Keratinocyte (primary cell): ENCODE results near the gene MAML1. TPM values are rescaled to one million over a fixed set of nuclear protein-coding genes. Genes with fewer than 3 reads are reported as not detected.

Experiments used
- DNase-seq: peaks from one replicate; pipeline ENCODE4 v3.0.0-alpha.2; 2011; ENCODE audit warnings: low read depth, missing footprints, low spot score
- FAIRE-seq: peaks from 2 replicates; lab custom pipeline; 2011; peaks lifted over from hg19 to GRCh38; lab: Jason Lieb, UNC
- H2AFZ ChIP-seq: 2 replicates; pipeline ENCODE4 v1.6.0; 2012; ENCODE audit warnings: low read length, control low read depth, inconsistent platforms; ENCODE audit not compliant: control insufficient read depth
- H3K27ac ChIP-seq: 2 replicates; pipeline ENCODE4 v1.5.1; 2011; ENCODE audit warnings: low read length; ENCODE audit not compliant: control insufficient read depth, insufficient read depth
- H3K27me3 ChIP-seq: 3 replicates; pipeline ENCODE4 v1.6.0; 2011; ENCODE audit warnings: low read length; ENCODE audit not compliant: control insufficient read depth, insufficient read depth; ENCODE audit errors: extremely low read depth
- H3K36me3 ChIP-seq, 2 experiments: 2 replicates in 1 of 2; 3 replicates in 1 of 2; pipeline ENCODE4 v1.5.1; 2011; ENCODE audit warnings: low read length in 2 of 2, mild to moderate bottlenecking in 1 of 2; ENCODE audit not compliant: control insufficient read depth in 2 of 2, insufficient read depth in 2 of 2; ENCODE audit errors: extremely low read depth in 1 of 2
- H3K4me1 ChIP-seq: 3 replicates; pipeline ENCODE4 v1.5.1; 2011; ENCODE audit warnings: low read length; ENCODE audit not compliant: control insufficient read depth, insufficient read depth; ENCODE audit errors: extremely low read depth
- H3K4me2 ChIP-seq: 3 replicates; pipeline ENCODE4 v1.6.0; 2011; ENCODE audit warnings: low read depth, low read length; ENCODE audit not compliant: control insufficient read depth, insufficient read depth; ENCODE audit errors: extremely low read depth
- H3K4me3 ChIP-seq, 3 experiments: fragments of 200-600 bp in 1 of 3; sonication (generic) in 1 of 3; 2 replicates in 2 of 3; 3 replicates in 1 of 3; pipeline ENCODE4 v1.5.1; 2011 to 2016; ENCODE audit warnings: low read length in 3 of 3, mild to moderate bottlenecking in 3 of 3, control low read depth in 2 of 3, inconsistent platforms in 1 of 3, low read depth in 1 of 3, mixed read lengths in 1 of 3, mixed run types in 1 of 3, moderate library complexity in 1 of 3; ENCODE audit not compliant: control insufficient read depth in 2 of 3, insufficient read depth in 2 of 3; ENCODE audit errors: extremely low read depth in 1 of 3
- H3K79me2 ChIP-seq: 2 replicates; pipeline ENCODE4 v1.6.0; 2012; ENCODE audit warnings: low read length; ENCODE audit not compliant: control insufficient read depth, insufficient read depth
- H3K9ac ChIP-seq: 3 replicates; pipeline ENCODE4 v1.6.0; 2011; ENCODE audit warnings: low read length; ENCODE audit not compliant: control insufficient read depth, insufficient read depth; ENCODE audit errors: extremely low read depth
- H3K9me1 ChIP-seq: 3 replicates; pipeline ENCODE4 v1.6.0; 2011; ENCODE audit warnings: low read length; ENCODE audit not compliant: control insufficient read depth, insufficient read depth; ENCODE audit errors: extremely low read depth
- H3K9me3 ChIP-seq: 2 replicates; pipeline ENCODE4 v1.5.1; 2012; ENCODE audit warnings: low read depth, low read length; ENCODE audit not compliant: control insufficient read depth
- H4K20me1 ChIP-seq: 3 replicates; pipeline ENCODE4 v1.6.0; 2011; ENCODE audit warnings: low read length; ENCODE audit not compliant: control insufficient read depth, insufficient read depth; ENCODE audit errors: extremely low read depth
- EZH2 ChIP-seq: IDR thresholded peaks from one replicate; pipeline ENCODE4 v1.6.1; 2012; ENCODE audit warnings: inconsistent platforms, mild to moderate bottlenecking, low read length, moderate library complexity
- dilution Hi-C: fragments of 300-500 bp; cut with MboI; formaldehyde crosslinking; loops from one replicate; pipeline ENCODE4 v1.7.0; 2020; ENCODE audit warnings: low sequenced_read_pairs; ENCODE audit not compliant: extremely low pct_ligation_motif_present
- polyA plus RNA-seq, 5 experiments: library from polyadenylated mRNA; depleted of rRNA in 3 of 5; stranded (reverse) in 3 of 5; stranded (forward) in 1 of 5; unstranded in 1 of 5; fragments of >200 nt; gene quantifications; 1 replicate in 1 of 5; 2 replicates in 3 of 5; 3 replicates in 1 of 5; pipeline versions ENCODE4 v1.2.1 to v1.2.3, GENCODE V29; 2011 to 2012; ENCODE audit warnings: missing spikeins in 2 of 5, low read depth in 1 of 5, low replicate concordance in 1 of 5
- TF ChIP-seq, protein P1 (sequence below), 3 experiments: IDR thresholded peaks in 1 of 3; conservative IDR thresholded peaks in 1 of 3; optimal IDR thresholded peaks in 1 of 3; 2 replicates in 2 of 3; 3 replicates in 1 of 3; pipeline versions ENCODE3 to v1.5.1; 2011; ENCODE audit warnings: low read length in 3 of 3, mild to moderate bottlenecking in 3 of 3, moderate library complexity in 2 of 3, control low read depth in 1 of 3, inconsistent platforms in 1 of 3; ENCODE audit not compliant: insufficient read depth in 2 of 3; ENCODE audit errors: extremely low read depth in 1 of 3

The MAML1 gene
- polyA plus RNA-seq, 1 donor (not counting 4 experiments of a cell fraction or from before 2014, with no cell fraction given), result 4.9 TPM

GRCh38 chr5:179753971-179754370, 21.3 kb downstream of the MAML1 start:
- dilution Hi-C loops, result no loop called here
- Histone ChIP-seq H3K4me3 (no peak overlapping the region), H3K9ac (no peak overlapping the region), H2AFZ (no peak overlapping the region), H3K9me3 (no peaks in the 10 kb centered on the region), H3K9me1 (no peaks in the 10 kb centered on the region), H3K4me1 (no peaks in the 10 kb centered on the region), H3K36me3 (peaks cover 0 to 3% of the 10 kb centered on the region in 2 experiments), H3K27me3 (no peaks in the 10 kb centered on the region), H3K79me2 (peaks cover 73% of the 10 kb centered on the region), H3K27ac (no peak overlapping the region), H4K20me1 (peaks cover 4% of the 10 kb centered on the region), H3K4me2 (no peak overlapping the region)
- TF ChIP-seq, protein P1, sequence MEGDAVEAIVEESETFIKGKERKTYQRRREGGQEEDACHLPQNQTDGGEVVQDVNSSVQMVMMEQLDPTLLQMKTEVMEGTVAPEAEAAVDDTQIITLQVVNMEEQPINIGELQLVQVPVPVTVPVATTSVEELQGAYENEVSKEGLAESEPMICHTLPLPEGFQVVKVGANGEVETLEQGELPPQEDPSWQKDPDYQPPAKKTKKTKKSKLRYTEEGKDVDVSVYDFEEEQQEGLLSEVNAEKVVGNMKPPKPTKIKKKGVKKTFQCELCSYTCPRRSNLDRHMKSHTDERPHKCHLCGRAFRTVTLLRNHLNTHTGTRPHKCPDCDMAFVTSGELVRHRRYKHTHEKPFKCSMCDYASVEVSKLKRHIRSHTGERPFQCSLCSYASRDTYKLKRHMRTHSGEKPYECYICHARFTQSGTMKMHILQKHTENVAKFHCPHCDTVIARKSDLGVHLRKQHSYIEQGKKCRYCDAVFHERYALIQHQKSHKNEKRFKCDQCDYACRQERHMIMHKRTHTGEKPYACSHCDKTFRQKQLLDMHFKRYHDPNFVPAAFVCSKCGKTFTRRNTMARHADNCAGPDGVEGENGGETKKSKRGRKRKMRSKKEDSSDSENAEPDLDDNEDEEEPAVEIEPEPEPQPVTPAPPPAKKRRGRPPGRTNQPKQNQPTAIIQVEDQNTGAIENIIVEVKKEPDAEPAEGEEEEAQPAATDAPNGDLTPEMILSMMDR (optimal IDR thresholded peaks at IDR 0.05 in 1 of 3, IDR thresholded peaks at IDR 0.05 in 1 of 3, conservative IDR thresholded peaks at IDR 0.05 in 1 of 3; ENCODE audit: extremely low read depth in 1 of 3, insufficient read depth in 2 of 3, low read length in 3 of 3), result no peak
- TF ChIP-seq EZH2, result no peak
- FAIRE-seq (no peak), DNase-seq (no peak)

DNA sequence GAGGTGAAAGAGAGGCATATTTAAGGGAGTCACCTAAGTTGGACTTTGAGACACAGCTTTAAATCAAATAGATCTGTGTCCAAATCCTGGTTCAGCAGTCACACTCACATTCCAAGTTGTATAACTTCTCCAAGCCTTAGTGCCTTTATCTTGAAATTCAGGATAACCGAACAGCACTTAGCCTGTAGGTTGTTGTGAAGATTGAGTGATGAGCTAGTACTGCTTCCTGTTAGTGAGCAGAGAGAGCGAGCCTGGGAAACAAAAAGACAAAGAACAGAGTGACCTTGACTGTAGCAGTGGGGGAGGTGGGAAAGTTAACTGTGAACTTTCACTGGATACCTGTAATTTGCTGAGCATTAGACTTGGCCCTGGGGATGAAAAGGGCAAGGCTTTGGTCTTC, 22.4 kb downstream of the MAML1 start:
- no peak overlapping the region for H3K4me3 ChIP-seq
- H3K9me1 ChIP-seq, result no peaks in the 10 kb centered on the region
- no peak for DNase-seq
- H3K9ac ChIP-seq, result no peak overlapping the region
- H4K20me1 ChIP-seq, result peaks cover 10% of the 10 kb centered on the region
- TF ChIP-seq EZH2, result no peak
- TF ChIP-seq, protein P1 (optimal IDR thresholded peaks at IDR 0.05 in 1 of 3, IDR thresholded peaks at IDR 0.05 in 1 of 3, conservative IDR thresholded peaks at IDR 0.05 in 1 of 3; ENCODE audit: extremely low read depth in 1 of 3, insufficient read depth in 2 of 3, low read length in 3 of 3), result no peak
- no peaks in the 10 kb centered on the region for H3K9me3 ChIP-seq
- H2AFZ ChIP-seq, result no peak overlapping the region
- H3K79me2 ChIP-seq, result peaks cover 73% of the 10 kb centered on the region
- FAIRE-seq, result no peak
- no peaks in the 10 kb centered on the region for H3K4me1 ChIP-seq
- no peak overlapping the region for H3K4me2 ChIP-seq
- no peak overlapping the region for H3K27ac ChIP-seq
- H3K36me3 ChIP-seq, result no peaks in the 10 kb centered on the region
- dilution Hi-C loops, result no loop called here
- H3K27me3 ChIP-seq, result no peaks in the 10 kb centered on the region
